ENCODE results near the gene MED9.

DNA sequence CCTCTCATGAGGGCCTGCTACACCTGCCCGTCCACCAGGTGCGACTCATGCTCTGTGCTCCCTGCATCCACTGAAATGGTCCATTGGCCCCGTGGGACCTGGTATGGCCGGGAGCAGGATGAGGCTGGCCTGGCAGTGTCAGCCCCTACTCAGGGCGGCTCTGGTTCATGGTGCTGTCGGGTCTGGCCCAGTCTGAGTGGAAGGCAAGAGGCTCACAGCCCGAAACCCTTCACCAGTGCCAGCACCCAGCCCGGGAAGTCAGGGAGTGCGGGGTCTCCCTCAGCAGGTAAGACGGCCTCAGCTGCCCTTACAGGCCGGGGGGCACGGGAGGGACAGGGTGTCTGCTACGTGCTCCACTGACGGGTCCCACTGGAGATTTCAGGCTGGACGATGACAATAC lies 59.9 kb downstream of the MED9 start:
- TF ChIP-seq CTCF (IDR thresholded peaks at IDR 0.05) (no peak), POLR2A (IDR thresholded peaks at IDR 0.05) (no peak), EP300 (IDR thresholded peaks at IDR 0.05) (no peak), POLR2AphosphoS5 (IDR thresholded peaks at IDR 0.05) (no peak)
